Upper lobe of right lung (tissue), 1 donor: Measurements from ENCODE around the gene C4A. TPM values are rescaled to one million over a fixed set of nuclear protein-coding genes. Genes with fewer than 3 reads are reported as not detected.
"Not testable (repeated sequence)": the region's sequence is repeated elsewhere in the genome, so short reads cannot be mapped to it uniquely, and the experiment has no call there.

Experiments
- ATAC-seq: fragments of 200-7000 bp; cut with Tn5 transposase; one replicate; pipeline ENCODE4 v1.9.1; 2020; ENCODE audit warnings: mild to moderate bottlenecking, moderate library complexity
- DNase-seq: peaks from one replicate; pipeline ENCODE4 v3.0.0-alpha.2; 2020
- H3K27ac ChIP-seq: fragments of 200-600 bp; one replicate; pipeline ENCODE4 v1.8.0; 2022
- H3K27me3 ChIP-seq: fragments of 200-600 bp; one replicate; pipeline ENCODE4 v1.8.0; 2022; ENCODE audit warnings: mild to moderate bottlenecking
- H3K36me3 ChIP-seq: fragments of 200-600 bp; one replicate; pipeline ENCODE4 v1.8.0; 2022
- H3K4me1 ChIP-seq: fragments of 200-600 bp; one replicate; pipeline ENCODE4 v1.8.0; 2022
- H3K4me3 ChIP-seq: fragments of 200-600 bp; one replicate; pipeline ENCODE4 v1.8.0; 2022; ENCODE audit warnings: mild to moderate bottlenecking
- H3K9me3 ChIP-seq: fragments of 200-600 bp; one replicate; pipeline ENCODE4 v1.8.0; 2022
- intact Hi-C: fragments of 100-400 bp; cut with DNase I; formaldehyde crosslinking; loops from one replicate; pipeline ENCODE4 v1.11.0; 2022
- total RNA-seq: library from RNA; stranded (reverse); fragmentation: NEBNext Ultra II Directional; extraction: Animal tissue kit (Norgen Biotek cat#: 25700); gene quantifications from one replicate; pipeline ENCODE4 v1.2.1, GENCODE V29; 2021
- donor health status: DM: no; HTN: yes; CAD: no; lungs with severe emphysema.

The C4A gene
- total RNA-seq, 1 donor from 2014 or later, result 200 TPM

- H3K4me1 ChIP-seq, H3K27ac ChIP-seq, H3K9me3 ChIP-seq, H3K36me3 ChIP-seq, H3K27me3 ChIP-seq, H3K4me3 ChIP-seq, intact Hi-C loops, ATAC-seq: not testable (repeated sequence)
- peak; percentile 31 for DNase-seq
Measured at GRCh38 chr6:32008037-32008436, 26.2 kb downstream of the C4A start.

- ATAC-seq, H3K27ac ChIP-seq, H3K9me3 ChIP-seq, H3K4me1 ChIP-seq, H3K4me3 ChIP-seq, intact Hi-C loops, H3K36me3 ChIP-seq, H3K27me3 ChIP-seq: not testable (repeated sequence)
- peak; percentile 46 for DNase-seq
Measured at GRCh38 chr6:32008616-32009015, 26.8 kb downstream of the C4A start.

GRCh38 chr6:32009537-32009936, 27.7 kb downstream of the C4A start:
- ATAC-seq, H3K4me3 ChIP-seq, intact Hi-C loops, H3K36me3 ChIP-seq, H3K9me3 ChIP-seq, H3K27ac ChIP-seq, H3K27me3 ChIP-seq, H3K4me1 ChIP-seq: not testable (repeated sequence)
- DNase-seq, result peak; percentile 23

- intact Hi-C loops, H3K27me3 ChIP-seq, H3K36me3 ChIP-seq, H3K9me3 ChIP-seq, H3K4me1 ChIP-seq, H3K27ac ChIP-seq, ATAC-seq, H3K4me3 ChIP-seq: not testable (repeated sequence)
- peak; percentile 46 for DNase-seq
Measured at GRCh38 chr6:32010856-32011530, 29.1 kb downstream of the C4A start.

GRCh38 chr6:32012941-32013617, 31.2 kb downstream of the C4A start:
- H3K27me3 ChIP-seq, H3K36me3 ChIP-seq, H3K4me3 ChIP-seq, ATAC-seq, H3K27ac ChIP-seq, intact Hi-C loops, H3K9me3 ChIP-seq, H3K4me1 ChIP-seq: not testable (repeated sequence)
- DNase-seq, result peak; percentile 61

GRCh38 chr6:32013738-32014137, 31.9 kb downstream of the C4A start:
- H3K36me3 ChIP-seq, H3K4me3 ChIP-seq, H3K27ac ChIP-seq, intact Hi-C loops, DNase-seq, H3K27me3 ChIP-seq, H3K9me3 ChIP-seq, H3K4me1 ChIP-seq, ATAC-seq: not testable (repeated sequence)

- ATAC-seq, result peak; percentile 68
- H3K9me3 ChIP-seq, result not testable (repeated sequence)
Measured at GRCh38 chr6:32014547-32014946, 32.7 kb downstream of the C4A start, which contains the start of gene C4B. C4B (plus strand) TSS chr6:32014795; CDS start chr6:32014846, 51 bp downstream.

GRCh38 chr6:32022100-32022499, 40.2 kb downstream of the C4A start:
- H3K4me3 ChIP-seq, H3K9me3 ChIP-seq, DNase-seq, H3K27ac ChIP-seq, intact Hi-C loops, H3K4me1 ChIP-seq, H3K27me3 ChIP-seq, H3K36me3 ChIP-seq: not testable (repeated sequence)
- peak; percentile 53 for ATAC-seq

More at GRCh38 chr6:32014547-32014946, 32.7 kb downstream of the C4A start, which contains the start of gene C4B:
- H3K4me3 ChIP-seq, DNase-seq, H3K36me3 ChIP-seq, H3K4me1 ChIP-seq, H3K27ac ChIP-seq, intact Hi-C loops, H3K27me3 ChIP-seq: not testable (repeated sequence)

- H3K9me3 ChIP-seq, H3K4me3 ChIP-seq, H3K36me3 ChIP-seq, ATAC-seq, H3K27ac ChIP-seq, intact Hi-C loops, H3K4me1 ChIP-seq, H3K27me3 ChIP-seq, DNase-seq: not testable (repeated sequence)
Measured at GRCh38 chr6:32028631-32029030, 46.8 kb downstream of the C4A start.

- not testable (repeated sequence) for DNase-seq
Measured at GRCh38 chr6:32029553-32029952, 47.7 kb downstream of the C4A start.

GRCh38 chr6:32035283-32036013, 53.6 kb downstream of the C4A start:
- H3K36me3 ChIP-seq, H3K4me3 ChIP-seq, intact Hi-C loops, H3K27me3 ChIP-seq, H3K27ac ChIP-seq, H3K4me1 ChIP-seq, H3K9me3 ChIP-seq, DNase-seq, ATAC-seq: not testable (repeated sequence)

More at GRCh38 chr6:32029553-32029952, 47.7 kb downstream of the C4A start:
- H3K36me3 ChIP-seq, ATAC-seq, H3K27ac ChIP-seq, intact Hi-C loops, H3K4me3 ChIP-seq, H3K9me3 ChIP-seq, H3K4me1 ChIP-seq, H3K27me3 ChIP-seq: not testable (repeated sequence)

- H3K9me3 ChIP-seq, intact Hi-C loops, H3K4me3 ChIP-seq, H3K27me3 ChIP-seq, H3K36me3 ChIP-seq, H3K27ac ChIP-seq, DNase-seq, H3K4me1 ChIP-seq, ATAC-seq: not testable (repeated sequence)
Measured at GRCh38 chr6:32037136-32037535, 55.3 kb downstream of the C4A start.

GRCh38 chr6:32037598-32038524, 56.0 kb downstream of the C4A start, which contains the start of gene CYP21A2:
CYP21A2 (plus strand) TSS chr6:32038415; CDS start chr6:32038423, 8 bp downstream.
- H3K27ac ChIP-seq, DNase-seq, H3K9me3 ChIP-seq, H3K36me3 ChIP-seq, H3K4me1 ChIP-seq, H3K27me3 ChIP-seq, intact Hi-C loops, H3K4me3 ChIP-seq: not testable (repeated sequence)
- ATAC-seq, result peak; percentile 47
